Measurements from ENCODE around the gene ZNF536.

The ZNF536 gene

GRCh38 chr19:30604657-30605056 lies 232.5 kb downstream of the ZNF536 start:
- Mint-ChIP-seq H3K9me3 (no peaks in the 10 kb centered on the region), H3K36me3 (ENCODE audit: low read depth) (no peaks in the 10 kb centered on the region), H3K27me3 (peaks cover 16% of the 10 kb centered on the region), H3K4me3 (no peak overlapping the region), H3K27ac (no peak overlapping the region), H3K4me1 (ENCODE audit: low read depth) (no peaks in the 10 kb centered on the region)
- DNase-seq = no peak

- Mint-ChIP-seq H3K4me1 (ENCODE audit: low read depth) (no peaks in the 10 kb centered on the region), H3K27me3 (peaks cover 13% of the 10 kb centered on the region), H3K27ac (no peak overlapping the region), H3K36me3 (ENCODE audit: low read depth) (no peaks in the 10 kb centered on the region), H3K9me3 (no peaks in the 10 kb centered on the region), H3K4me3 (no peak overlapping the region)
- DNase-seq = no peak
These were observed 233.1 kb downstream of the ZNF536 start for GRCh38 chr19:30605333-30605732.

GRCh38 chr19:30606114-30607050 lies 234.2 kb downstream of the ZNF536 start:
- DNase-seq = no peak
- Mint-ChIP-seq H3K4me1 (ENCODE audit: low read depth) (no peaks in the 10 kb centered on the region), H3K9me3 (no peaks in the 10 kb centered on the region), H3K36me3 (ENCODE audit: low read depth) (no peaks in the 10 kb centered on the region), H3K27ac (no peak overlapping the region), H3K27me3 (peaks cover 6% of the 10 kb centered on the region), H3K4me3 (no peak overlapping the region)

Data from activated T-cell treated with anti-CD3 and anti-CD28 coated beads, Interleukin-2, amount 50 U/mL, for 24 hours (primary cell).